DND-41 (cell line): Measurements from ENCODE around the gene ERBB4.

ENCODE experiments used
- ATAC-seq: fragments of 200-7000 bp; cut with Tn5 transposase; 3 replicates; pipeline ENCODE4 v1.9.1; 2021; ENCODE audit warnings: low read depth; ENCODE audit not compliant: insufficient read depth
- DNase-seq: peaks from one replicate; pipeline ENCODE4 v3.0.0-alpha.2; 2020
- H2AFZ ChIP-seq: 2 replicates; pipeline ENCODE4 v1.6.0; 2012; ENCODE audit warnings: low read depth, low read length
- H3K27ac ChIP-seq: 2 replicates; pipeline ENCODE4 v1.5.1; 2012; ENCODE audit warnings: low read length, inconsistent platforms
- H3K27me3 ChIP-seq: fragments of 200-600 bp; sonication (generic); 2 replicates; pipeline ENCODE4 v1.6.0; 2012; ENCODE audit warnings: low read length, mild to moderate bottlenecking, inconsistent platforms; ENCODE audit not compliant: insufficient read depth, poor library complexity
- H3K36me3 ChIP-seq: 2 replicates; pipeline ENCODE4 v1.5.1; 2012; ENCODE audit warnings: low read length, inconsistent platforms; ENCODE audit not compliant: insufficient read depth
- H3K4me1 ChIP-seq: 2 replicates; pipeline ENCODE4 v1.5.1; 2012; ENCODE audit warnings: mild to moderate bottlenecking, low read length; ENCODE audit not compliant: insufficient read depth
- H3K4me2 ChIP-seq: 2 replicates; pipeline ENCODE4 v1.6.0; 2012; ENCODE audit warnings: mild to moderate bottlenecking, moderate library complexity, low read length, inconsistent platforms; ENCODE audit not compliant: insufficient read depth
- H3K4me3 ChIP-seq, 2 experiments: fragments of 200-600 bp in 1 of 2; shearing (Covaris generic) in 1 of 2; 2 replicates each; pipeline ENCODE4 v1.5.1; 2012 to 2016; ENCODE audit warnings: inconsistent platforms in 2 of 2, low read length in 2 of 2, mild to moderate bottlenecking in 2 of 2, low read depth in 1 of 2, moderate library complexity in 1 of 2
- H3K79me2 ChIP-seq: 2 replicates; pipeline ENCODE4 v1.6.0; 2012; ENCODE audit warnings: low read length, inconsistent platforms; ENCODE audit not compliant: insufficient read depth
- H3K9ac ChIP-seq: 2 replicates; pipeline ENCODE4 v1.6.0; 2012; ENCODE audit warnings: low read depth, mild to moderate bottlenecking, inconsistent platforms, low read length, moderate library complexity
- H3K9me3 ChIP-seq: 2 replicates; pipeline ENCODE4 v1.5.1; 2012; ENCODE audit warnings: low read length, moderate library complexity, mild to moderate bottlenecking, inconsistent platforms; ENCODE audit not compliant: insufficient read depth, severe bottlenecking
- H4K20me1 ChIP-seq: 2 replicates; pipeline ENCODE4 v1.6.0; 2012; ENCODE audit warnings: low read length; ENCODE audit not compliant: insufficient read depth
- CTCF ChIP-seq: IDR thresholded peaks from 2 replicates; pipeline ENCODE4 v1.5.1; 2012; ENCODE audit warnings: borderline replicate concordance, low read length, moderate library complexity, mild to moderate bottlenecking; ENCODE audit not compliant: poor library complexity, severe bottlenecking; ENCODE audit errors: extremely low read depth
- EZH2 ChIP-seq: IDR thresholded peaks from 3 replicates; pipeline ENCODE4 v1.6.1; 2012; ENCODE audit warnings: borderline replicate concordance, low read depth, mild to moderate bottlenecking, moderate library complexity, low read length, inconsistent platforms; ENCODE audit not compliant: severe bottlenecking

ERBB4 gene

GRCh38 chr2:211976076-211976475 lies 562.5 kb downstream of the ERBB4 start:
- H3K4me3 ChIP-seq, result no peak overlapping the region
- DNase-seq, result no peak
- TF ChIP-seq CTCF (no peak), EZH2 (no peak)
- H3K4me2 ChIP-seq, result no peak overlapping the region
- H2AFZ ChIP-seq, result no peak overlapping the region
- H3K27me3 ChIP-seq, result no peaks in the 10 kb centered on the region
- H3K27ac ChIP-seq, result no peak overlapping the region
- no peaks in the 10 kb centered on the region for H3K79me2 ChIP-seq
- no peak overlapping the region for H3K9ac ChIP-seq
- no peaks in the 10 kb centered on the region for H4K20me1 ChIP-seq
- H3K9me3 ChIP-seq, result peaks cover under 1% of the 10 kb centered on the region
- H3K4me1 ChIP-seq, result no peaks in the 10 kb centered on the region
- H3K36me3 ChIP-seq, result no peaks in the 10 kb centered on the region
- no peak for ATAC-seq

- H3K4me2 ChIP-seq, result no peak overlapping the region
- no peak overlapping the region for H3K4me3 ChIP-seq
- no peaks in the 10 kb centered on the region for H3K79me2 ChIP-seq
- H3K4me1 ChIP-seq, result no peaks in the 10 kb centered on the region
- TF ChIP-seq CTCF (no peak), EZH2 (no peak)
- DNase-seq (no peak), ATAC-seq (no peak)
- H2AFZ ChIP-seq, result no peak overlapping the region
- H3K9me3 ChIP-seq, result peaks cover 6% of the 10 kb centered on the region
- no peak overlapping the region for H3K27ac ChIP-seq
- H3K36me3 ChIP-seq, result no peaks in the 10 kb centered on the region
- no peak overlapping the region for H3K9ac ChIP-seq
- H4K20me1 ChIP-seq, result no peaks in the 10 kb centered on the region
- no peaks in the 10 kb centered on the region for H3K27me3 ChIP-seq
Measured at GRCh38 chr2:211967234-211967633, 571.4 kb downstream of the ERBB4 start.

- ATAC-seq (no peak), DNase-seq (no peak)
- Histone ChIP-seq H3K79me2 (no peaks in the 10 kb centered on the region), H3K9ac (no peak overlapping the region), H3K4me3 (no peak overlapping the region), H3K4me1 (no peaks in the 10 kb centered on the region), H3K27me3 (no peaks in the 10 kb centered on the region), H4K20me1 (no peaks in the 10 kb centered on the region), H3K36me3 (no peaks in the 10 kb centered on the region), H2AFZ (no peak overlapping the region), H3K9me3 (no peaks in the 10 kb centered on the region), H3K4me2 (no peak overlapping the region), H3K27ac (no peak overlapping the region)
- TF ChIP-seq EZH2 (no peak), CTCF (no peak)
Measured at GRCh38 chr2:211963969-211964368, 574.6 kb downstream of the ERBB4 start.

GRCh38 chr2:211957799-211958198 lies 580.8 kb downstream of the ERBB4 start:
- no peaks in the 10 kb centered on the region for H4K20me1 ChIP-seq
- no peak for DNase-seq
- TF ChIP-seq EZH2, result no peak
- TF ChIP-seq CTCF, result no peak
- no peaks in the 10 kb centered on the region for H3K4me1 ChIP-seq
- H3K36me3 ChIP-seq, result no peaks in the 10 kb centered on the region
- H3K9ac ChIP-seq, result no peak overlapping the region
- ATAC-seq, result no peak
- H3K79me2 ChIP-seq, result no peaks in the 10 kb centered on the region
- H3K4me2 ChIP-seq, result no peak overlapping the region
- no peak overlapping the region for H3K27ac ChIP-seq
- no peaks in the 10 kb centered on the region for H3K9me3 ChIP-seq
- H3K27me3 ChIP-seq, result no peaks in the 10 kb centered on the region
- no peak overlapping the region for H2AFZ ChIP-seq
- no peak overlapping the region for H3K4me3 ChIP-seq
